Measurements from ENCODE around the gene BOD1.

Gene BOD1

GRCh38 chr5:173616577-173617118 lies at the start of gene BOD1:
TSS of gene BOD1 (minus strand) at chr5:173616650. CDS start at chr5:173616436, 214 bp downstream.
- peak; percentile 91 for DNase-seq

GRCh38 chr5:173665326-173665725 lies 48.9 kb upstream of the BOD1 start:
- DNase-seq: no peak

GRCh38 chr5:173664154-173664526 lies 47.7 kb upstream of the BOD1 start:
- DNase-seq: no peak

GRCh38 chr5:173663352-173664153 lies 47.1 kb upstream of the BOD1 start:
- no peak for DNase-seq

GRCh38 chr5:173662581-173663351 lies 46.3 kb upstream of the BOD1 start:
- DNase-seq: no peak

GRCh38 chr5:173660481-173661280 lies 44.2 kb upstream of the BOD1 start:
- no peak for DNase-seq

GRCh38 chr5:173659423-173659822 lies 43.0 kb upstream of the BOD1 start:
- DNase-seq: no peak

GRCh38 chr5:173657741-173658356 lies 41.4 kb upstream of the BOD1 start:
- DNase-seq: no peak

- no peak for DNase-seq
Observed at GRCh38 chr5:173655196-173655797, 38.8 kb upstream of the BOD1 start.

GRCh38 chr5:173653822-173654523 lies 37.5 kb upstream of the BOD1 start:
- no peak for DNase-seq

GRCh38 chr5:173648308-173648866 lies 31.9 kb upstream of the BOD1 start:
- DNase-seq: no peak

- no peak for DNase-seq
Observed at GRCh38 chr5:173646692-173647091, 30.2 kb upstream of the BOD1 start.

- DNase-seq: no peak
Observed at GRCh38 chr5:173645890-173646574, 29.6 kb upstream of the BOD1 start.

GRCh38 chr5:173645437-173645807 lies 29.0 kb upstream of the BOD1 start:
- no peak for DNase-seq

GRCh38 chr5:173644673-173645436 lies 28.4 kb upstream of the BOD1 start:
- no peak for DNase-seq

GRCh38 chr5:173643964-173644363 lies 27.5 kb upstream of the BOD1 start:
- DNase-seq: no peak

GRCh38 chr5:173642895-173643481 lies 26.5 kb upstream of the BOD1 start:
- DNase-seq: no peak

GRCh38 chr5:173642191-173642816 lies 25.9 kb upstream of the BOD1 start:
- DNase-seq: no peak

Measured in activated CD4-positive, alpha-beta T cell treated with anti-CD3 and anti-CD28 coated beads for 1 hour (primary cell).